ENCODE measurements around the gene CHD6.

Gene CHD6

DNA sequence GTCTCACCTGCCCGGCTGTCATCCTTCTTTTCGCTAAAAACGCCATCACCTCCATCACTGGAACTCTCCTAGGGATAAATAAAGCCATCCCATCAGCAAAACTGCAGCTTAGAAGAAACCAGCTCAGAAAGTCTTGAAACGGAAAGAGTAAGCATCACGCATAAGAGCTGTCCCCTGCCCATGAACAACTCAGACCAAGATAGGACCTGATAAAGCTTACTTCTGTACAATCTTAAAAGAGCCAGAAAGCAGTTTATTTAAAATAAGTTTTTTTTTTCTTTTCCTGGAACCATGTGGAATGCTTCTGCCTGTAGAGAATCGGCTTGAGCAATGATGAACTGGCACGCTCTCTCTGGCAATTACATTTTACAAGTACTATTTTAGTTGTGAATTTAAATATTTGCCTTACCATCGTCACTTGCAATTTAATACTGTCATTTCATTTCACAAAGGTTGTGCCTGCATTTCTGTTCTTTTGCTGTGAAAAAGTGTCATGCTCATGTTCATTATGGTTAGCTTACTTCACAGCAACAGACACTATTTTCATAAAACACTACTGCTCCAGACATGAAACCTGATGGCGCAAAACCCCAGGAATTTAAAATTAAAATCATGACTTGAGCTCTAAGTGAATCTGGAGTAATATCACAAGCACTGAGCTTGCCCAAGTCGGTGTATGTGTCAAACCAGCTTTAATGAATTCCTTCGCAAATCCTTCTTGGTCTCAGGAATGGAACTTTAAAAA, 191.9 kb downstream of the CHD6 start:
- no peak overlapping the region for H3K27ac ChIP-seq
- H3K4me1 ChIP-seq = peaks cover 19% of the 10 kb centered on the region
- H3K36me3 ChIP-seq = peaks cover 100% of the 10 kb centered on the region
- no peak overlapping the region for H3K9ac ChIP-seq
- TF ChIP-seq Cebpa-rat (IDR thresholded peaks at IDR 0.05) = no peak
- no peak overlapping the region for H3K4me2 ChIP-seq
- no peaks in the 10 kb centered on the region for H3K27me3 ChIP-seq
- no peaks in the 10 kb centered on the region for H4K20me1 ChIP-seq
- H3K4me3 ChIP-seq = no peak overlapping the region
- no peaks in the 10 kb centered on the region for H3K9me3 ChIP-seq

DNA sequence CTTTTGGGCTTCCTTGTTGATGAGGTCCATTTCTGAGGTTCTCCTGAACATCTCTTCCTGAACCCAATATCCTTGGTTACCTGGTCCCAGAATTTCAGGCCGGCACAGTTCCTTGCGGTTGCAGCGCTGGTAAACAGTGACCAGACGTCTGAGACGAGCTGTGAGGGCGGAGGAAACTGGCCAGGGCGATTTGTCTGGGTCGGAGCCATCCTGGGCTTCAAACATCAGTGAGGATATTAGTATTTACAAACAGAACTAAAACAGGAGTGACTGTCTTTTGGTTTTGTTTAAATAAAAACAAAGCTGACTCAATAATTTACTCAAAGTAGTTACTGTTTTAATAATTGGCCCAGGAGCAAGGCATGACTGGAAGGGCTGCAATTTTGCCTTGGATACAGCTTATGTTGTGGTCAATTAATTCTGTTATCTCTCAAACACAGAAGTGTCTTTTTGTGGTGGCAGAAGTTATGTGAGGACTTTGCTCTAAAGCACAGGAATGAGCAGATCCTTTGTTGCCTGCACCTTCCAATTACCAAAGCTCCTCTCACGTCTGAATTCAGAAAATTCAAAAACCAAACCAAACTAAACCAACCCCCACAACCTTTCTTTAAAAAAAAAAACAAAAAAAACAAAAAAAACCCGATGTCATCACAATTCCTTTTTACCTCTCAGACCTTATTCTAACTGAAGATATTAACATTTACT, 192.8 kb downstream of the CHD6 start:
- Histone ChIP-seq H3K4me1 (peaks cover 23% of the 10 kb centered on the region), H3K27me3 (no peaks in the 10 kb centered on the region), H3K9me3 (no peaks in the 10 kb centered on the region), H3K4me2 (peak overlapping the region; percentile 31; the same call in 1 of the 2 replicates), H3K4me3 (no peak overlapping the region), H3K36me3 (peaks cover 100% of the 10 kb centered on the region), H3K9ac (no peak overlapping the region), H4K20me1 (no peaks in the 10 kb centered on the region), H3K27ac (no peak overlapping the region)
- no peak for TF ChIP-seq Cebpa-rat (IDR thresholded peaks at IDR 0.05)

DNA sequence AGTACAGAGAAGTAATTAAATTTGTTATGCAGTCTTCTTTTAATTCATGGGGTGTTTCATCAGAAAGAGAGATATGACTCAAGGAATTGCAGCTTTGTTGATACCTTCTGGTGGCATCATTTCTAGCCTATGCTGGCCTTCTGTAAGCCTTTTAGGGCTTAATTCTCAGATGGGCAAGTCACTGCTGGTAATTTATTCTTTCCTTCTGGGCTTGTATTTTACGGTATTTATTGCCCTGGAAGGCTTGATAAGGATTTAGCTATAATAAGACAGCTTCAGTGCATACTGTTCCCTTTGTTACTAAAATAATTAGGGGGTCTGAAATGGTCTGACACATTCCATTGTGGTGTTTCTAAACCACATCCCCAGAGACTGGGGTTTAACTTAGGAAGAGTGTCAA, 193.6 kb downstream of the CHD6 start:
- H3K9me3 ChIP-seq = no peaks in the 10 kb centered on the region
- H3K36me3 ChIP-seq = peaks cover 100% of the 10 kb centered on the region
- H3K4me3 ChIP-seq = no peak overlapping the region
- peaks cover 23% of the 10 kb centered on the region for H3K4me1 ChIP-seq
- H4K20me1 ChIP-seq = no peaks in the 10 kb centered on the region
- no peaks in the 10 kb centered on the region for H3K27me3 ChIP-seq
- no peak overlapping the region for H3K27ac ChIP-seq
- H3K4me2 ChIP-seq = peak overlapping the region; percentile 31; the same call in 1 of the 2 replicates
- no peak for TF ChIP-seq Cebpa-rat (IDR thresholded peaks at IDR 0.05)
- H3K9ac ChIP-seq = no peak overlapping the region

DNA sequence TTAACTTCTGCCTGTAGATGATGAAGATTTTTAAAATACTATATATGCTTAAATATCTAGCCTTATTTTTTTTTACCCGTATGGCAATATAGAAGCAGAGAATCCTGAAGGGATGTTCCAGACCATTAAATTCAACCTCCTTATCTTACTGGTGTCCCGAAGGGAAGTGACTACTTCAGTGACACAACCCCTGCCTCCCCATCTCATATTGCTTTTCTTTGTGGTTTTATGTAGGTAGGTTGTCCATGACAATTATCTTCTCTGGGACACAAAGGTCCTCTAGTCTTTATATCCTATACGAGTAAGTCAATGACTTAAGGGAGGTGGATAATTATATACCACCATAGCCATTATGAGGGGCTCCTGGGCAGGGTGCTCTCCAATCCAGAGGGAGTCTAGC, 194.2 kb downstream of the CHD6 start:
- no peak overlapping the region for H3K27ac ChIP-seq
- H4K20me1 ChIP-seq = no peaks in the 10 kb centered on the region
- peaks cover 23% of the 10 kb centered on the region for H3K4me1 ChIP-seq
- H3K9me3 ChIP-seq = no peaks in the 10 kb centered on the region
- peaks cover 100% of the 10 kb centered on the region for H3K36me3 ChIP-seq
- no peak overlapping the region for H3K4me3 ChIP-seq
- TF ChIP-seq Cebpa-rat (IDR thresholded peaks at IDR 0.05) = no peak
- no peaks in the 10 kb centered on the region for H3K27me3 ChIP-seq
- H3K9ac ChIP-seq = no peak overlapping the region
- H3K4me2 ChIP-seq = no peak overlapping the region

DNA sequence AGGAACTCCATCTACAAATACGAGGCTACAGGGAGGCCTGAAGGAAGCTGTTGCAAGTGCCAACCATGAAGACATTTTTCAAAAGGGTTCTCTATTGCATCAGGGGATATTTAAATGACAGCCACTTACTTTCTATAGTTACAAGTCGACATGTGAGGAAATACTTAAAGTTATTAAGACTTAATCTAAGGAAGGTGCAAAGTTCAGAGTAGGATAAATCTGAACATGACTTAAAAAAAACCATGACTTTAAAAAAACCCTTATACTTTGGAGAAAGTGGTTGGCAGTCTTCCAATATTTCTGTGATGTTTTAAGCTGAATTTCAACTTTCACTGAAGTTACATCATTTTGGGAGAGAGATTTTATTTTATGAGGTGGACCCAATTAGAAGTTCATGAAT, 195.2 kb downstream of the CHD6 start:
- no peaks in the 10 kb centered on the region for H3K9me3 ChIP-seq
- H3K36me3 ChIP-seq = peaks cover 100% of the 10 kb centered on the region
- H3K4me3 ChIP-seq = no peak overlapping the region
- H3K4me2 ChIP-seq = no peak overlapping the region
- peaks cover 23% of the 10 kb centered on the region for H3K4me1 ChIP-seq
- H3K27me3 ChIP-seq = no peaks in the 10 kb centered on the region
- no peak overlapping the region for H3K27ac ChIP-seq
- peaks cover 3% of the 10 kb centered on the region; the same call in 1 of the 2 replicates for H4K20me1 ChIP-seq
- H3K9ac ChIP-seq = no peak overlapping the region
- no peak for TF ChIP-seq Cebpa-rat (IDR thresholded peaks at IDR 0.05)

DNA sequence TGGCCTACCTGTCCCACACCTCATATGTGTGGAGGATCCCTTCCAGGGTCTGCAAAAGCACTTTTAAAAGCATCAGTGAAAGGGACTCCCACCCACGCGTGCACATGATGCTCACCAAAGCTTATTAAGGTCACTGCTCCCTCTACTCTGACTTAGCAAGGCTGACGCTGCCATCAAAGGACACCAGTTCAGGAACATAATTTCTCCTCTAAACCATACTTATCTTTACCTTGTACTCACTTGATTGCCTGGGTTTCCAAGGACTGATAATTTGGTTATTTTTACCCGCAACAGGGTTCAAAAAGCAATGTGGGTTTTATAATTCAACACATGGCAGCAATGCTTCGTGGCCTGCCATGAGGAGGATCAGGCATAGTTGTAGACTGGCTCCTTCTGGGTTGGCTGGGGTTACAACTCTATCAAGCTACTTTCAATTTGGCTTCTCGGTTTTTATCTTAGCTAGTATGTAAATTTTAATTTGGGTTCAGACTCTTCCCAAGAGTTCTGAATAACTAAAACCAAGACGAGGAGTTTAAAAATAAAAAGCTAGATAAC, 199.4 kb downstream of the CHD6 start:
- H3K9me3 ChIP-seq = no peaks in the 10 kb centered on the region
- TF ChIP-seq Cebpa-rat (IDR thresholded peaks at IDR 0.05) = no peak
- H4K20me1 ChIP-seq = peaks cover 5% of the 10 kb centered on the region; the same call in 1 of the 2 replicates
- H3K4me2 ChIP-seq = no peak overlapping the region
- H3K4me1 ChIP-seq = peaks cover 11% of the 10 kb centered on the region
- no peak overlapping the region for H3K9ac ChIP-seq
- H3K27ac ChIP-seq = no peak overlapping the region
- no peaks in the 10 kb centered on the region for H3K27me3 ChIP-seq
- H3K4me3 ChIP-seq = no peak overlapping the region
- H3K36me3 ChIP-seq = peaks cover 100% of the 10 kb centered on the region

DNA sequence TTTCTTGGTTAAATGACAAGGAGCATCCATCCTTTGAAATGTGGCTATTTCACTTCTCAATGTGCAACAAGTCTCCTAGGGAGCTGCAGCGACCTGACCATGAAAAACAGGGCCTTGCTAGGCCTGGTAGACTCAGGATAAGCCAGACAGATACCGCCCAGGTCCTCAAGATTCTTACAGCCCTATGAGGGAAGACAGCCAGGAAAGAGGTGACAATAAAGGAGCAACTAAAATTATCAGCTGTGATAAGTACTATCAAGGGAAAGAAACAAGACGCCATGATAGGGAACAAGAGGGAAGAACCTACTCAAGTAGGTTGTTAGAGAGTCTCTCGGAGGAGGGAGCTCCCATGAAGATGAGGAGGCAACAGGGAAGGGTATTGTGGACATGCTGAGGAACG, 200.1 kb downstream of the CHD6 start:
- TF ChIP-seq Cebpa-rat (IDR thresholded peaks at IDR 0.05) = no peak
- H3K4me2 ChIP-seq = no peak overlapping the region
- H3K27me3 ChIP-seq = no peaks in the 10 kb centered on the region
- H3K27ac ChIP-seq = no peak overlapping the region
- H3K36me3 ChIP-seq = peaks cover 100% of the 10 kb centered on the region
- no peak overlapping the region for H3K4me3 ChIP-seq
- H4K20me1 ChIP-seq = peaks cover 5% of the 10 kb centered on the region; the same call in 1 of the 2 replicates
- no peaks in the 10 kb centered on the region for H3K9me3 ChIP-seq
- H3K9ac ChIP-seq = no peak overlapping the region
- H3K4me1 ChIP-seq = peaks cover 18% of the 10 kb centered on the region

DNA sequence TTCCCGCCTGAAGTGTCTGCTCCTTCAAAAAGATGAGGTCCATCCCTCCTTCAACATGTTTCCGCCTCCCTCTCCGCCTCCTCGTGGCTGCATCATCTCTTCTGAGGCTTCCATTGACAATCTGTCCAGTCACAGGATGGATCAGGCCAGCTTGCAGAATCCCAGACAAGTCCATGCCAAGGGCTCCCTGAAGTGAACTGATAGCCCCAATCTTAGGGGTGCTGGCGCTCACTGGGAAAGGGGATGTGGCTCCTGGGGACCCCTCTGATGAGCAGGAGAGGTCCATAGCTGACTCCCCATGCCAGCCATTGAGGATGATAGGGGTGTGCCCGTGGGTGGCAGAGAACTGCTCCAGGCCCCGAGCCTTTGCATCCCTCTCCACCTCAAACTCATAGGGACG, 203.0 kb downstream of the CHD6 start:
- TF ChIP-seq Cebpa-rat (IDR thresholded peaks at IDR 0.05) = no peak

DNA sequence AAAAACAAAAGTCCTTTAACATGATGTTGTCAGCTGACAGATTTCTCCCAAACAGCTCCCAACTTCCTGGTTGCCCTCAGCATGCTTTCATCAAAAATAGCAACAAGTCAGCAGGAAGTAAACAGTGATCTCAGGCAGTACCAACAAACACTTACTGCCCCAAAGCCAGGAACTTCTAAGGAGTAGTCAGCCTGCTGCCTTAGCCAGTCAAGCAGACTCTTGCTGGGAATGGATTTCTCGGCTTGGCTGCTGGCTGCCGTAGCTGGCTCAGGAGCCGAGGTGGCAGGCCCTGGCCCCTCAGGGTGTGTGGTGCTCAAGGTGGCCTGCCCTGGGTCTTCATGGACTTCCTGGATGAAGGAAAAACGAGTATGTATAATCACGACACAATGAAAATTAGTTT, 205.0 kb downstream of the CHD6 start:
- H3K36me3 ChIP-seq = peaks cover 94% of the 10 kb centered on the region
- H3K4me2 ChIP-seq = peak overlapping the region; percentile 33; the same call in 1 of the 2 replicates

More for the DNA sequence above, 203.0 kb downstream of the CHD6 start:
- Histone ChIP-seq H3K27ac (no peak overlapping the region), H3K27me3 (no peaks in the 10 kb centered on the region), H3K4me1 (peaks cover 31% of the 10 kb centered on the region), H3K4me3 (no peak overlapping the region), H3K4me2 (no peak overlapping the region), H3K36me3 (peaks cover 100% of the 10 kb centered on the region), H3K9me3 (peaks cover 4% of the 10 kb centered on the region; the same call in 1 of the 2 replicates), H4K20me1 (peaks cover 14% of the 10 kb centered on the region), H3K9ac (no peak overlapping the region)

More for the DNA sequence above, 205.0 kb downstream of the CHD6 start:
- Histone ChIP-seq H3K9ac (no peak overlapping the region), H3K4me1 (peaks cover 51% of the 10 kb centered on the region), H3K4me3 (no peak overlapping the region), H3K9me3 (peaks cover 4% of the 10 kb centered on the region; the same call in 1 of the 2 replicates), H3K27ac (peak overlapping the region; percentile 51; the same call in 1 of the 2 replicates), H4K20me1 (peaks cover 33% of the 10 kb centered on the region), H3K27me3 (no peaks in the 10 kb centered on the region)
- no peak for TF ChIP-seq Cebpa-rat (IDR thresholded peaks at IDR 0.05)

All from BLaER1 (cell line).